WTC11 (cell line): ENCODE measurements around the gene RPL41. TPM values are rescaled to one million over a fixed set of nuclear protein-coding genes. Genes with fewer than 3 reads are reported as not detected.
A peak's percentile ranks its signal among the peaks of the same experiment; 100 is the strongest.

Experiments
- ATAC-seq: fragments of 200-7000 bp; cut with Tn5 transposase; 2 replicates; pipeline ENCODE4 v1.10.0; 2021; ENCODE audit warnings: mild to moderate bottlenecking, moderate library complexity
- CTCF ChIA-PET: fragments of 300-600 bp; sonication (Branson Sonifier 250); formaldehyde crosslinking; loops from one replicate; lab custom pipeline; 2021; ENCODE audit warnings: antibody characterized with exemption; lab: Charles Lee
- POLR2A ChIA-PET: fragments of 350-600 bp; sonication (Branson Sonifier 250); formaldehyde crosslinking; loops from one replicate; lab custom pipeline; 2021; ENCODE audit warnings: antibody characterized with exemption; lab: Charles Lee
- DNase-seq: peaks from one replicate; pipeline ENCODE4 v3.0.0; 2021; ENCODE audit warnings: low spot score
- H3K27ac Mint-ChIP-seq: 2 replicates; pipeline ENCODE4 v1.8.0; 2021; ENCODE audit warnings: mixed read lengths
- H3K27me3 Mint-ChIP-seq: 2 replicates; pipeline ENCODE4 v1.8.0; 2021; ENCODE audit warnings: low read depth, mild to moderate bottlenecking, moderate library complexity, mixed read lengths
- H3K36me3 Mint-ChIP-seq: 2 replicates; pipeline ENCODE4 v1.8.0; 2021; ENCODE audit warnings: mixed read lengths
- H3K4me1 Mint-ChIP-seq: 2 replicates; pipeline ENCODE4 v1.8.0; 2022; ENCODE audit warnings: mixed read lengths
- H3K4me3 Mint-ChIP-seq: 2 replicates; pipeline ENCODE4 v1.8.0; 2021; ENCODE audit warnings: mild to moderate bottlenecking, moderate library complexity, mixed read lengths
- H3K9me3 Mint-ChIP-seq: 2 replicates; pipeline ENCODE4 v1.8.0; 2021; ENCODE audit warnings: mixed read lengths
- E2F5 ChIP-seq: sonication (generic); formaldehyde crosslinking; IDR thresholded peaks from 2 replicates; pipeline ENCODE4 v1.8.1; 2022; ENCODE audit warnings: mild to moderate bottlenecking, moderate library complexity, missing genetic modification reagents
- ELF4 ChIP-seq: sonication (generic); formaldehyde crosslinking; IDR thresholded peaks from 2 replicates; pipeline ENCODE4 v1.8.1; 2022; ENCODE audit warnings: low read depth, mild to moderate bottlenecking, moderate library complexity, missing genetic modification reagents
- ETV6 ChIP-seq: sonication (generic); formaldehyde crosslinking; IDR thresholded peaks from 2 replicates; pipeline ENCODE4 v1.8.1; 2022; ENCODE audit warnings: mild to moderate bottlenecking, missing genetic modification reagents
- GABPB1 ChIP-seq: sonication (generic); formaldehyde crosslinking; IDR thresholded peaks from 2 replicates; pipeline ENCODE4 v1.8.1; 2023; ENCODE audit warnings: mild to moderate bottlenecking, missing genetic modification reagents
- HMGXB4 ChIP-seq: sonication (generic); formaldehyde crosslinking; IDR thresholded peaks from 2 replicates; pipeline ENCODE4 v1.8.1; 2023; ENCODE audit warnings: mild to moderate bottlenecking, moderate library complexity, missing genetic modification reagents
- TEAD1 ChIP-seq: sonication (generic); formaldehyde crosslinking; IDR thresholded peaks from 2 replicates; pipeline ENCODE4 v1.8.0; 2022; ENCODE audit warnings: mild to moderate bottlenecking, missing genetic modification reagents
- TEAD4 ChIP-seq: sonication (generic); formaldehyde crosslinking; IDR thresholded peaks from 2 replicates; pipeline ENCODE4 v1.8.0; 2022; ENCODE audit warnings: mild to moderate bottlenecking, missing genetic modification reagents
- TP53 ChIP-seq: sonication (generic); formaldehyde crosslinking; IDR thresholded peaks from 2 replicates; pipeline ENCODE4 v1.8.1; 2023; ENCODE audit warnings: mild to moderate bottlenecking, missing genetic modification reagents
- USF2 ChIP-seq: sonication (generic); formaldehyde crosslinking; IDR thresholded peaks from 2 replicates; pipeline ENCODE4 v1.8.1; 2023; ENCODE audit warnings: mild to moderate bottlenecking, missing genetic modification reagents, moderate library complexity
- ZNF121 ChIP-seq: sonication (generic); formaldehyde crosslinking; IDR thresholded peaks from 2 replicates; pipeline ENCODE4 v1.8.0; 2023; ENCODE audit warnings: missing genetic modification reagents
- ZNF416 ChIP-seq: fragments of 250-450 bp; sonication (Bioruptor Pico); IDR thresholded peaks from 2 replicates; pipeline ENCODE4 v1.9.0; 2021; ENCODE audit warnings: mild to moderate bottlenecking, inconsistent platforms
- ZNF425 ChIP-seq: fragments of 250-450 bp; sonication (Bioruptor Pico); conservative IDR thresholded peaks from 2 replicates; pipeline ENCODE4 v1.9.0; 2021; ENCODE audit warnings: mild to moderate bottlenecking
- ZNF512 ChIP-seq: sonication (generic); formaldehyde crosslinking; IDR thresholded peaks from 2 replicates; pipeline ENCODE4 v1.8.1; 2022; ENCODE audit warnings: missing genetic modification reagents, borderline replicate concordance
- total RNA-seq: library from RNA; stranded (reverse); gene quantifications from 3 replicates; pipeline ENCODE4 v1.2.3, GENCODE V29; 2021

The RPL41 gene
- total RNA-seq, 1 experiment from 2014 or later = 4,004 TPM

- TF ChIP-seq ETV6 (peak; percentile 81), ELF4 (CRISPR knock-in tag) (no peak)
Observed at GRCh38 chr12:56127888-56128669, 11.6 kb downstream of the RPL41 start, which contains the start of gene ESYT1 (continued).

GRCh38 chr12:56128670-56129205 is 12.3 kb downstream of the RPL41 start:
- POLR2A ChIA-PET = interaction anchor here (0.8 to 5.3 kb wide), 11 partner anchors 11 to 102 kb away, joined by 3 to 104 read pairs (median 11); partner anchors contain the start of genes ERBB3, MYL6, PA2G4 and RNF41
- Mint-ChIP-seq H3K27me3 (no peaks in the 10 kb centered on the region; the same call in 1 of the 2 replicates), H3K9me3 (no peaks in the 10 kb centered on the region), H3K36me3 (peaks cover 37% of the 10 kb centered on the region), H3K4me1 (peaks cover 30% of the 10 kb centered on the region), H3K4me3 (peak overlapping the region; percentile 98), H3K27ac (peak overlapping the region; percentile 99)
- CTCF ChIA-PET = interaction anchor here (0.5 to 4.2 kb wide), 24 partner anchors 7 to 508 kb away, joined by 3 to 61 read pairs (median 6); partner anchors contain the start of genes ANKRD52, COQ10A, MYL6 and MYL6B
- TF ChIP-seq HMGXB4 (CRISPR knock-in tag) = no peak
- TF ChIP-seq ETV6 = 0 out of 2 replicates have a peak, but pooled peaks have one; percentile 26
- no peak for TF ChIP-seq ZNF416 (CRISPR knock-in tag)
- DNase-seq (no peak), ATAC-seq (no peak)

- Mint-ChIP-seq H3K4me3 (peak overlapping the region; percentile 98), H3K4me1 (peaks cover 30% of the 10 kb centered on the region), H3K27me3 (no peaks in the 10 kb centered on the region; the same call in 1 of the 2 replicates), H3K36me3 (peaks cover 43% of the 10 kb centered on the region), H3K27ac (peak overlapping the region; percentile 99; the same call in 1 of the 2 replicates), H3K9me3 (no peaks in the 10 kb centered on the region)
- DNase-seq = peak; percentile 73
- POLR2A ChIA-PET = interaction anchor here (0.8 to 5.3 kb wide), 5 partner anchors 11 to 93 kb away, joined by 3 to 104 read pairs (median 29); partner anchors contain the start of genes ERBB3, MYL6, RNF41 and RPL41
- CTCF ChIA-PET = interaction anchor here (1.0 to 4.2 kb wide), 7 partner anchors 10 to 507 kb away, joined by 3 to 61 read pairs (median 9); partner anchors contain the start of genes COQ10A, MYL6B, SMARCC2 and ZC3H10
- peak; percentile 5 for ATAC-seq
- TF ChIP-seq USF2 (CRISPR knock-in tag) (0 out of 2 replicates have a peak, but pooled peaks have one; percentile 15), ETV6 (0 out of 2 replicates have a peak, but pooled peaks have one; percentile 0), ZNF425 (CRISPR knock-in tag) (no peak)
Observed at GRCh38 chr12:56129206-56129941, 12.9 kb downstream of the RPL41 start.

GRCh38 chr12:56129942-56130495 is 13.6 kb downstream of the RPL41 start:
- Mint-ChIP-seq H3K9me3 (no peaks in the 10 kb centered on the region), H3K4me3 (peak overlapping the region; percentile 98), H3K27me3 (no peaks in the 10 kb centered on the region; the same call in 1 of the 2 replicates), H3K4me1 (peaks cover 30% of the 10 kb centered on the region), H3K27ac (no peak overlapping the region), H3K36me3 (peaks cover 44% of the 10 kb centered on the region)
- ATAC-seq = no peak
- DNase-seq = no peak
- ChIA-PET POLR2A (interaction anchor here (5.3 kb wide), 1 partner anchor 31 kb away, joined by 104 read pairs; the partner anchor contains the start of gene MYL6), CTCF (interaction anchor here (1.0 to 4.2 kb wide), 2 partner anchors 22 to 59 kb away, joined by 4 to 22 read pairs; partner anchors contain the start of genes MYL6B and SMARCC2)
- TF ChIP-seq TP53 (CRISPR knock-in tag) (no peak), ZNF512 (CRISPR knock-in tag) (no peak), E2F5 (CRISPR knock-in tag) (no peak), HMGXB4 (CRISPR knock-in tag) (no peak), TEAD1 (no peak), TEAD4 (CRISPR knock-in tag) (no peak), GABPB1 (CRISPR knock-in tag) (no peak), ZNF121 (no peak)
